GM23338 (cell line): ENCODE data around the gene FILIP1.

Experiments
- CREB1 ChIP-seq: fragments of 250-450 bp; sonication (Bioruptor Pico); IDR thresholded peaks from 2 replicates; pipeline ENCODE4 v1.5.0; 2020; ENCODE audit warnings: low read depth, mild to moderate bottlenecking, moderate library complexity
- CTCF ChIP-seq, 2 experiments: fragments of 200-600 bp in 1 of 2; sonication (generic) in 1 of 2; conservative IDR thresholded peaks; 2 replicates each; pipeline versions ENCODE4 v1.5.1 to v1.6.1; 2016 to 2017; ENCODE audit warnings: antibody characterized with exemption in 2 of 2, low read depth in 2 of 2, mild to moderate bottlenecking in 2 of 2, moderate library complexity in 1 of 2
- EZH2 ChIP-seq: fragments of 200-600 bp; sonication (generic); IDR thresholded peaks from one replicate; pipeline ENCODE4 v1.8.0; 2017; ENCODE audit warnings: antibody characterized with exemption, mild to moderate bottlenecking, low read depth; ENCODE audit not compliant: unreplicated experiment
- EZH2phosphoT487 ChIP-seq: fragments of 200-600 bp; sonication (generic); IDR thresholded peaks from one replicate; pipeline ENCODE4 v1.8.1; 2018; ENCODE audit warnings: antibody characterized with exemption; ENCODE audit not compliant: unreplicated experiment
- JUNB ChIP-seq: IDR thresholded peaks from one replicate; pipeline ENCODE4 v1.6.1; 2016; ENCODE audit warnings: antibody characterized with exemption; ENCODE audit not compliant: unreplicated experiment
- NANOG ChIP-seq: IDR thresholded peaks from 2 replicates; pipeline ENCODE4 v1.6.1; 2016; ENCODE audit warnings: antibody characterized with exemption, borderline replicate concordance
- POLR2AphosphoS5 ChIP-seq: IDR thresholded peaks from 2 replicates; pipeline ENCODE4 v1.6.1; 2016; ENCODE audit warnings: antibody characterized with exemption, low read depth
- STAT1 ChIP-seq: IDR thresholded peaks from one replicate; pipeline ENCODE4 v1.6.1; 2016; ENCODE audit warnings: antibody characterized with exemption; ENCODE audit not compliant: unreplicated experiment
- ZNF114 ChIP-seq: fragments of 250-450 bp; sonication (Bioruptor Pico); IDR thresholded peaks from 2 replicates; pipeline ENCODE4 v1.5.0; 2020; ENCODE audit warnings: mild to moderate bottlenecking, moderate library complexity
- ZNF331 ChIP-seq: fragments of 250-450 bp; sonication (Bioruptor Pico); IDR thresholded peaks from 2 replicates; pipeline ENCODE4 v1.5.0; 2020; ENCODE audit warnings: low read depth, mild to moderate bottlenecking, moderate library complexity
- ZNF462 ChIP-seq: fragments of 250-450 bp; sonication (Bioruptor Pico); IDR thresholded peaks from 2 replicates; pipeline ENCODE4 v1.5.0; 2020; ENCODE audit warnings: mild to moderate bottlenecking, moderate library complexity
- TF ChIP-seq, protein P1 (sequence below): IDR thresholded peaks from one replicate; pipeline ENCODE4 v1.6.1; 2018; ENCODE audit warnings: antibody characterized with exemption; ENCODE audit not compliant: unreplicated experiment
- TF ChIP-seq, protein P2 (sequence below): IDR thresholded peaks from 2 replicates; pipeline ENCODE4 v1.6.1; 2016; ENCODE audit warnings: antibody characterized with exemption

- TF ChIP-seq CTCF (conservative IDR thresholded peaks at IDR 0.05; ENCODE audit: low read depth in 2 of 2) (no peak), ZNF114 (no peak), JUNB (no peak), EZH2 (no peak), POLR2AphosphoS5 (no peak), CREB1 (CRISPR knock-in tag) (no peak), EZH2phosphoT487 (no peak), STAT1 (no peak), NANOG (no peak), ZNF462 (CRISPR knock-in tag) (no peak), ZNF331 (CRISPR knock-in tag) (no peak)
- TF ChIP-seq, protein P1, sequence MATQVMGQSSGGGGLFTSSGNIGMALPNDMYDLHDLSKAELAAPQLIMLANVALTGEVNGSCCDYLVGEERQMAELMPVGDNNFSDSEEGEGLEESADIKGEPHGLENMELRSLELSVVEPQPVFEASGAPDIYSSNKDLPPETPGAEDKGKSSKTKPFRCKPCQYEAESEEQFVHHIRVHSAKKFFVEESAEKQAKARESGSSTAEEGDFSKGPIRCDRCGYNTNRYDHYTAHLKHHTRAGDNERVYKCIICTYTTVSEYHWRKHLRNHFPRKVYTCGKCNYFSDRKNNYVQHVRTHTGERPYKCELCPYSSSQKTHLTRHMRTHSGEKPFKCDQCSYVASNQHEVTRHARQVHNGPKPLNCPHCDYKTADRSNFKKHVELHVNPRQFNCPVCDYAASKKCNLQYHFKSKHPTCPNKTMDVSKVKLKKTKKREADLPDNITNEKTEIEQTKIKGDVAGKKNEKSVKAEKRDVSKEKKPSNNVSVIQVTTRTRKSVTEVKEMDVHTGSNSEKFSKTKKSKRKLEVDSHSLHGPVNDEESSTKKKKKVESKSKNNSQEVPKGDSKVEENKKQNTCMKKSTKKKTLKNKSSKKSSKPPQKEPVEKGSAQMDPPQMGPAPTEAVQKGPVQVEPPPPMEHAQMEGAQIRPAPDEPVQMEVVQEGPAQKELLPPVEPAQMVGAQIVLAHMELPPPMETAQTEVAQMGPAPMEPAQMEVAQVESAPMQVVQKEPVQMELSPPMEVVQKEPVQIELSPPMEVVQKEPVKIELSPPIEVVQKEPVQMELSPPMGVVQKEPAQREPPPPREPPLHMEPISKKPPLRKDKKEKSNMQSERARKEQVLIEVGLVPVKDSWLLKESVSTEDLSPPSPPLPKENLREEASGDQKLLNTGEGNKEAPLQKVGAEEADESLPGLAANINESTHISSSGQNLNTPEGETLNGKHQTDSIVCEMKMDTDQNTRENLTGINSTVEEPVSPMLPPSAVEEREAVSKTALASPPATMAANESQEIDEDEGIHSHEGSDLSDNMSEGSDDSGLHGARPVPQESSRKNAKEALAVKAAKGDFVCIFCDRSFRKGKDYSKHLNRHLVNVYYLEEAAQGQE, result no peak
- TF ChIP-seq, protein P2, sequence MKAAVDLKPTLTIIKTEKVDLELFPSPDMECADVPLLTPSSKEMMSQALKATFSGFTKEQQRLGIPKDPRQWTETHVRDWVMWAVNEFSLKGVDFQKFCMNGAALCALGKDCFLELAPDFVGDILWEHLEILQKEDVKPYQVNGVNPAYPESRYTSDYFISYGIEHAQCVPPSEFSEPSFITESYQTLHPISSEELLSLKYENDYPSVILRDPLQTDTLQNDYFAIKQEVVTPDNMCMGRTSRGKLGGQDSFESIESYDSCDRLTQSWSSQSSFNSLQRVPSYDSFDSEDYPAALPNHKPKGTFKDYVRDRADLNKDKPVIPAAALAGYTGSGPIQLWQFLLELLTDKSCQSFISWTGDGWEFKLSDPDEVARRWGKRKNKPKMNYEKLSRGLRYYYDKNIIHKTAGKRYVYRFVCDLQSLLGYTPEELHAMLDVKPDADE, result no peak
Measured at GRCh38 chr6:75282706-75283105, 210.9 kb downstream of the FILIP1 start.
